GM12878 (cell line): ENCODE measurements around the gene CACNA2D3. TPM values are rescaled to one million over a fixed set of nuclear protein-coding genes. Genes with fewer than 3 reads are reported as not detected.

Experiments
- ATAC-seq: fragments of 200-7000 bp; cut with Tn5 transposase; 3 replicates; pipeline ENCODE4 v1.9.1; 2020; ENCODE audit warnings: mild to moderate bottlenecking, moderate library complexity
- BruUV-seq: library from RNA; stranded (reverse); fragments of 400-500 nt; replicated peaks from 2 replicates; lab custom pipeline; 2021; lab: Mats Ljungman, UMichigan
- CTCF ChIA-PET: fragments of 300-600 bp; sonication (Branson Sonifier 250); formaldehyde crosslinking; extraction: SDS; loops from one replicate; lab custom pipeline; 2021; ENCODE audit warnings: inconsistent platforms; lab: Yijun Ruan, JAX
- POLR2A ChIA-PET: fragments of 350-600 bp; formaldehyde crosslinking; extraction: SDS; loops from one replicate; lab custom pipeline; 2021; ENCODE audit warnings: inconsistent platforms; lab: Charles Lee
- RAD21 ChIA-PET: fragments of 300-600 bp; sonication (Branson Sonifier 250); formaldehyde crosslinking; loops from one replicate; lab custom pipeline; 2023; ENCODE audit warnings: antibody characterized with exemption; ENCODE audit not compliant: unreplicated experiment; lab: Charles Lee
- SMC1A ChIA-PET: fragments of 300-600 bp; sonication (Branson Sonifier 250); formaldehyde crosslinking; loops from one replicate; lab custom pipeline; 2023; ENCODE audit not compliant: unreplicated experiment, uncharacterized antibody; lab: Charles Lee
- DNase-seq: peaks from one replicate; pipeline ENCODE4 v3.0.0-alpha.2; 2011; ENCODE audit warnings: low read depth, low spot score
- FAIRE-seq: peaks from 3 replicates; lab custom pipeline; 2011; peaks lifted over from hg19 to GRCh38; lab: Jason Lieb, UNC
- H2AFZ ChIP-seq: 2 replicates; pipeline ENCODE4 v1.6.0; 2011; ENCODE audit warnings: low read depth, low read length, control low read depth; ENCODE audit not compliant: control insufficient read depth
- H3K27ac ChIP-seq: 2 replicates; pipeline ENCODE4 v1.5.1; 2011; ENCODE audit warnings: control low read depth; ENCODE audit not compliant: control insufficient read depth, insufficient read depth
- H3K27me3 ChIP-seq, 2 experiments: replicated peaks in 1 of 2; 2 replicates each; pipeline versions ENCODE4 v1.6.0 to v1.6.1; 2011; ENCODE audit warnings: low read length in 1 of 2; ENCODE audit not compliant: control insufficient read depth in 2 of 2, insufficient read depth in 2 of 2
- H3K36me3 ChIP-seq, 2 experiments: 2 replicates each; pipeline ENCODE4 v1.5.1; 2011; ENCODE audit warnings: low read length in 1 of 2; ENCODE audit not compliant: control insufficient read depth in 2 of 2, insufficient read depth in 2 of 2
- H3K4me1 ChIP-seq: 2 replicates; pipeline ENCODE4 v1.6.1; 2011; ENCODE audit warnings: mild to moderate bottlenecking, low read length, moderate library complexity, mixed read lengths; ENCODE audit not compliant: control insufficient read depth, insufficient read depth
- H3K4me2 ChIP-seq: 2 replicates; pipeline ENCODE4 v1.6.0; 2011; ENCODE audit warnings: control low read depth; ENCODE audit not compliant: control insufficient read depth, insufficient read depth
- H3K4me3 ChIP-seq: fragments of 200-600 bp; sonication (generic); 2 replicates; pipeline ENCODE4 v1.5.1; 2016
- H3K79me2 ChIP-seq: 2 replicates; pipeline ENCODE4 v1.6.0; 2011; ENCODE audit warnings: low read length; ENCODE audit not compliant: control insufficient read depth, insufficient read depth
- H3K9ac ChIP-seq: 2 replicates; pipeline ENCODE4 v1.8.0; 2011; ENCODE audit warnings: low read length, control low read depth, mixed read lengths; ENCODE audit not compliant: control insufficient read depth, insufficient read depth
- H3K9me3 ChIP-seq: replicated peaks from 3 replicates; pipeline ENCODE4 v1.5.1; 2011; ENCODE audit warnings: mild to moderate bottlenecking, low read length; ENCODE audit not compliant: control insufficient read depth, insufficient read depth
- H4K20me1 ChIP-seq: 2 replicates; pipeline ENCODE4 v1.6.0; 2011; ENCODE audit not compliant: control insufficient read depth, insufficient read depth
- CBX3 ChIP-seq: fragments of 200-600 bp; sonication (generic); IDR thresholded peaks from 2 replicates; pipeline ENCODE4 v1.6.1; 2016; ENCODE audit warnings: low read depth, borderline replicate concordance
- CHD4 ChIP-seq: fragments of 200-600 bp; sonication (generic); IDR thresholded peaks from 2 replicates; pipeline ENCODE4 v1.6.1; 2016; ENCODE audit warnings: mild to moderate bottlenecking
- DPF2 ChIP-seq: fragments of 450-650 bp; IDR thresholded peaks from 2 replicates; pipeline ENCODE4 v1.6.1; 2017; ENCODE audit warnings: mild to moderate bottlenecking
- KAT2A ChIP-seq: conservative IDR thresholded peaks from 2 replicates; pipeline ENCODE4 v1.6.1; 2011; ENCODE audit warnings: low read depth, low read length; ENCODE audit not compliant: control insufficient read depth
- MTA2 ChIP-seq: fragments of 450-650 bp; IDR thresholded peaks from 2 replicates; pipeline ENCODE4 v1.6.1; 2016; ENCODE audit warnings: low read depth, mild to moderate bottlenecking, moderate library complexity
- PAX5 ChIP-seq: IDR thresholded peaks from 2 replicates; pipeline ENCODE4 v1.6.1; 2011; ENCODE audit warnings: low read depth, low read length, borderline replicate concordance
- POLR2AphosphoS2 ChIP-seq: IDR thresholded peaks from 2 replicates; pipeline ENCODE4 v1.6.1; 2011; ENCODE audit warnings: low read depth, mild to moderate bottlenecking, low read length, improper control_type of control experiment, moderate library complexity
- RFX5 ChIP-seq: IDR thresholded peaks from 2 replicates; pipeline ENCODE4 v1.6.1; 2011; ENCODE audit warnings: low read depth, low read length, improper control_type of control experiment
- SMAD1 ChIP-seq: fragments of 450-650 bp; IDR thresholded peaks from 2 replicates; pipeline ENCODE4 v1.6.1; 2018; ENCODE audit warnings: mild to moderate bottlenecking, low read depth; ENCODE audit not compliant: partially characterized antibody
- WGBS: methylation state at CpG from one replicate; pipeline ENCODE4 v1.1.6; 2016; ENCODE audit warnings: low lambda C conversion rate; ENCODE audit not compliant: insufficient replicate concordance, insufficient coverage; ENCODE audit errors: missing lambda C conversion rate; 5-methylcytosine and 5-hydroxymethylcytosine counted together
- in situ Hi-C: fragments of 300-500 bp; cut with MboI; formaldehyde crosslinking; loops from 9 replicates; pipeline ENCODE4 v1.14.3; 2018; ENCODE audit warnings: mixed read lengths
- intact Hi-C: fragments of 100-400 bp; cut with micrococcal nuclease; formaldehyde crosslinking; loops from one replicate; pipeline ENCODE4 v1.14.2; 2022; ENCODE audit not compliant: unreplicated experiment
- polyA plus RNA-seq, 11 experiments: library from polyadenylated mRNA; depleted of rRNA in 4 of 11; unstranded in 6 of 11; stranded (reverse) in 5 of 11; fragments of >200 nt; fragmentation: Nextera tagmentation in 4 of 11; fragmentation: Illumina TruSeq in 1 of 11; extraction: Ambion mirVana in 4 of 11; extraction: Trizol in 1 of 11; gene quantifications; 1 replicate in 1 of 11; 2 replicates in 10 of 11; pipeline versions ENCODE4 v1.2.1 to v1.2.3, GENCODE V29; 2011 to 2016; ENCODE audit warnings: inconsistent platforms in 2 of 11, missing spikeins in 2 of 11, low read depth in 1 of 11
- total RNA-seq, 4 experiments: library from RNA; depleted of rRNA in 3 of 4; stranded (reverse); fragments of >200 nt in 3 of 4; fragmentation: Illumina TruSeq in 1 of 4; extraction: Trizol in 1 of 4; gene quantifications; 2 replicates each; pipeline versions ENCODE4 v1.2.1 to v1.2.3, GENCODE V29; 2013 to 2021
- TF ChIP-seq, protein P1 (sequence below): fragments of 450-650 bp; IDR thresholded peaks from 2 replicates; pipeline ENCODE4 v1.6.1; 2017; ENCODE audit warnings: mild to moderate bottlenecking
- TF ChIP-seq, protein P2 (sequence below): fragments of 450-650 bp; IDR thresholded peaks from 2 replicates; pipeline ENCODE4 v1.6.1; 2017; ENCODE audit warnings: antibody characterized with exemption, mild to moderate bottlenecking, moderate library complexity
- TF ChIP-seq, protein P3 (sequence below): IDR thresholded peaks from 2 replicates; pipeline ENCODE4 v1.6.1; 2012; ENCODE audit warnings: low read length, inconsistent platforms

Gene CACNA2D3
- total and polyA plus RNA-seq, 10 of the 15 experiments (the other 5 are each of a cell fraction or from before 2014, with no cell fraction given) = not detected

DNA sequence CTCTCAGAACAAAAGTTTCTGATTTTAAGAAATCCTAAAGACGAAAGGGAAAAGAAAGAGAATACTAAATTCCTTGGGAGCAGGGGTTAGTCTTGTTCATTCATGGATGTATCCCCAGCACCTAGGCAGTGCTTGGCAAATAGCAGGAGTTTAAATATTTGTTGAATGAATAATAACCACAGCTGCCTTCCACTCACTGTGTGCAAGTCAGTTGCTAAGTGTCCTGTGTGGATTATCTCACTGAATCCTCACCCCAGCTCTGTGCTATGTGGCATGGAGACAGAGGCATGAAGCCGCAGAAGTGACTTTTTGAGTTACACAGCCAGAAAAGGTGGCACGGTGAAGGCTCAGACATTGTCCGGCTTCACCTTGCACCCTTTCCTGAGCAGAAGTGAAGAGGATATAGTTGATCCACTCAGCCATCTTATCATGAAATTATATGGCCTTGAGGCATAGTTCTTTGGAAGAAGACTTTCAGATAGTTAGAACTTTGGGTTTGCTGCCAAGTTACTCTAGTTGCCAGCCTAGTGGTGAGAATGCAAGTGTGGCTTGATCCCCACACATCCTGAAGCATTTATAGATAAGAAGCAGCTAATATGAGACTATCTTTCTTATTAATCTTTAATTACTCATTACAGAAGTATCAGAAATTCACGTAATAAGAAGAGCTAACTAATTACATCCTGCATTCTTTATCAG, 450.0 kb downstream of the CACNA2D3 start:
- no peak for ATAC-seq
- H3K4me3 ChIP-seq = no peak overlapping the region
- H3K4me2 ChIP-seq = no peak overlapping the region
- intact Hi-C loops (no loop called here), in situ Hi-C loops (no loop called here)
- no TSS peak for BruUV-seq
- H3K79me2 ChIP-seq = no peaks in the 10 kb centered on the region
- no peak overlapping the region for H2AFZ ChIP-seq
- no peak for DNase-seq
- H3K4me1 ChIP-seq = no peaks in the 10 kb centered on the region
- H3K27me3 ChIP-seq = no peaks in the 10 kb centered on the region
- H3K36me3 ChIP-seq = no peaks in the 10 kb centered on the region
- TF ChIP-seq, protein P1, sequence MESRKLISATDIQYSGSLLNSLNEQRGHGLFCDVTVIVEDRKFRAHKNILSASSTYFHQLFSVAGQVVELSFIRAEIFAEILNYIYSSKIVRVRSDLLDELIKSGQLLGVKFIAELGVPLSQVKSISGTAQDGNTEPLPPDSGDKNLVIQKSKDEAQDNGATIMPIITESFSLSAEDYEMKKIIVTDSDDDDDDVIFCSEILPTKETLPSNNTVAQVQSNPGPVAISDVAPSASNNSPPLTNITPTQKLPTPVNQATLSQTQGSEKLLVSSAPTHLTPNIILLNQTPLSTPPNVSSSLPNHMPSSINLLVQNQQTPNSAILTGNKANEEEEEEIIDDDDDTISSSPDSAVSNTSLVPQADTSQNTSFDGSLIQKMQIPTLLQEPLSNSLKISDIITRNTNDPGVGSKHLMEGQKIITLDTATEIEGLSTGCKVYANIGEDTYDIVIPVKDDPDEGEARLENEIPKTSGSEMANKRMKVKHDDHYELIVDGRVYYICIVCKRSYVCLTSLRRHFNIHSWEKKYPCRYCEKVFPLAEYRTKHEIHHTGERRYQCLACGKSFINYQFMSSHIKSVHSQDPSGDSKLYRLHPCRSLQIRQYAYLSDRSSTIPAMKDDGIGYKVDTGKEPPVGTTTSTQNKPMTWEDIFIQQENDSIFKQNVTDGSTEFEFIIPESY = no peak
- TF ChIP-seq DPF2 (no peak), KAT2A (no peak), SMAD1 (no peak), CBX3 (no peak), CHD4 (no peak), POLR2AphosphoS2 (no peak), MTA2 (no peak), RFX5 (no peak), PAX5 (no peak)
- TF ChIP-seq, protein P2, sequence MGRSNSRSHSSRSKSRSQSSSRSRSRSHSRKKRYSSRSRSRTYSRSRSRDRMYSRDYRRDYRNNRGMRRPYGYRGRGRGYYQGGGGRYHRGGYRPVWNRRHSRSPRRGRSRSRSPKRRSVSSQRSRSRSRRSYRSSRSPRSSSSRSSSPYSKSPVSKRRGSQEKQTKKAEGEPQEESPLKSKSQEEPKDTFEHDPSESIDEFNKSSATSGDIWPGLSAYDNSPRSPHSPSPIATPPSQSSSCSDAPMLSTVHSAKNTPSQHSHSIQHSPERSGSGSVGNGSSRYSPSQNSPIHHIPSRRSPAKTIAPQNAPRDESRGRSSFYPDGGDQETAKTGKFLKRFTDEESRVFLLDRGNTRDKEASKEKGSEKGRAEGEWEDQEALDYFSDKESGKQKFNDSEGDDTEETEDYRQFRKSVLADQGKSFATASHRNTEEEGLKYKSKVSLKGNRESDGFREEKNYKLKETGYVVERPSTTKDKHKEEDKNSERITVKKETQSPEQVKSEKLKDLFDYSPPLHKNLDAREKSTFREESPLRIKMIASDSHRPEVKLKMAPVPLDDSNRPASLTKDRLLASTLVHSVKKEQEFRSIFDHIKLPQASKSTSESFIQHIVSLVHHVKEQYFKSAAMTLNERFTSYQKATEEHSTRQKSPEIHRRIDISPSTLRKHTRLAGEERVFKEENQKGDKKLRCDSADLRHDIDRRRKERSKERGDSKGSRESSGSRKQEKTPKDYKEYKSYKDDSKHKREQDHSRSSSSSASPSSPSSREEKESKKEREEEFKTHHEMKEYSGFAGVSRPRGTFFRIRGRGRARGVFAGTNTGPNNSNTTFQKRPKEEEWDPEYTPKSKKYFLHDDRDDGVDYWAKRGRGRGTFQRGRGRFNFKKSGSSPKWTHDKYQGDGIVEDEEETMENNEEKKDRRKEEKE = no peak
- TF ChIP-seq, protein P3, sequence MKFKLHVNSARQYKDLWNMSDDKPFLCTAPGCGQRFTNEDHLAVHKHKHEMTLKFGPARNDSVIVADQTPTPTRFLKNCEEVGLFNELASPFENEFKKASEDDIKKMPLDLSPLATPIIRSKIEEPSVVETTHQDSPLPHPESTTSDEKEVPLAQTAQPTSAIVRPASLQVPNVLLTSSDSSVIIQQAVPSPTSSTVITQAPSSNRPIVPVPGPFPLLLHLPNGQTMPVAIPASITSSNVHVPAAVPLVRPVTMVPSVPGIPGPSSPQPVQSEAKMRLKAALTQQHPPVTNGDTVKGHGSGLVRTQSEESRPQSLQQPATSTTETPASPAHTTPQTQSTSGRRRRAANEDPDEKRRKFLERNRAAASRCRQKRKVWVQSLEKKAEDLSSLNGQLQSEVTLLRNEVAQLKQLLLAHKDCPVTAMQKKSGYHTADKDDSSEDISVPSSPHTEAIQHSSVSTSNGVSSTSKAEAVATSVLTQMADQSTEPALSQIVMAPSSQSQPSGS = no peak
- SMC1A ChIA-PET = no interaction called here
- H3K9ac ChIP-seq = no peak overlapping the region
- no peak for FAIRE-seq
- RAD21 ChIA-PET = no interaction called here
- WGBS = 43% methylated on average over 5 of the region's 5 CpGs
- POLR2A ChIA-PET = no interaction called here
- CTCF ChIA-PET = no interaction called here
- H4K20me1 ChIP-seq = no peaks in the 10 kb centered on the region
- no peak overlapping the region for H3K27ac ChIP-seq
- H3K9me3 ChIP-seq = no peaks in the 10 kb centered on the region
